Measurements from ENCODE around the gene SETD4.

- TF ChIP-seq CTCF (conservative IDR thresholded peaks at IDR 0.05; ENCODE audit: low read depth, low read length) (no peak), EZH2 (IDR thresholded peaks at IDR 0.05; ENCODE audit: low read length, unreplicated experiment) (no peak), EZH2phosphoT487 (IDR thresholded peaks at IDR 0.05; ENCODE audit: borderline replicate concordance, low read length) (no peak)
Measured at GRCh38 chr21:36096398-36097290, 36.3 kb upstream of the SETD4 start.
